ENCODE data around the gene CDC14A.

- no peak for TF ChIP-seq CTCF (IDR thresholded peaks at IDR 0.05; ENCODE audit: low read depth, low read length, poor library complexity, severe bottlenecking)
- TF ChIP-seq EZH2phosphoT487 (IDR thresholded peaks at IDR 0.05; ENCODE audit: borderline replicate concordance, low read length), result no peak
These were observed 75.9 kb downstream of the CDC14A start for GRCh38 chr1:100428160-100428559.

All from DOHH2 (cell line).